NCI-H2029 (cell line): ENCODE measurements around the gene RHBDD1.

ENCODE experiments used
- DNase-seq: peaks from one replicate; lab custom pipeline; 2025; lab: John Stamatoyannopoulos, UW

Gene RHBDD1

GRCh38 chr2:226984750-226985582 lies 149.1 kb downstream of the RHBDD1 start:
- peak; percentile 7 for DNase-seq

GRCh38 chr2:226985583-226985946 lies 149.7 kb downstream of the RHBDD1 start:
- DNase-seq, result no peak

GRCh38 chr2:226991663-226992062 lies 155.8 kb downstream of the RHBDD1 start:
- DNase-seq, result no peak

- no peak for DNase-seq
Observed at GRCh38 chr2:226993171-226993570, 157.3 kb downstream of the RHBDD1 start.

GRCh38 chr2:226994775-226995174 lies 158.9 kb downstream of the RHBDD1 start:
- DNase-seq, result no peak

- peak; percentile 74 for DNase-seq
Observed at GRCh38 chr2:226995625-226996041, 159.8 kb downstream of the RHBDD1 start.

- DNase-seq, result no peak
Observed at GRCh38 chr2:226999661-227000060, 163.8 kb downstream of the RHBDD1 start.

- no peak for DNase-seq
Observed at GRCh38 chr2:227000123-227000522, 164.3 kb downstream of the RHBDD1 start.

GRCh38 chr2:227004482-227004881 lies 168.6 kb downstream of the RHBDD1 start:
- no peak for DNase-seq

- DNase-seq, result no peak
Observed at GRCh38 chr2:227006189-227006897, 170.5 kb downstream of the RHBDD1 start.

- DNase-seq, result no peak
Observed at GRCh38 chr2:227007148-227007547, 171.3 kb downstream of the RHBDD1 start.

GRCh38 chr2:227007940-227008339 lies 172.1 kb downstream of the RHBDD1 start:
- no peak for DNase-seq

GRCh38 chr2:227010433-227010832 lies 174.6 kb downstream of the RHBDD1 start:
- no peak for DNase-seq

GRCh38 chr2:227013330-227013729 lies 177.5 kb downstream of the RHBDD1 start:
- DNase-seq, result no peak

- no peak for DNase-seq
Observed at GRCh38 chr2:227013881-227014280, 178.0 kb downstream of the RHBDD1 start.

GRCh38 chr2:227016894-227017293 lies 181.0 kb downstream of the RHBDD1 start:
- no peak for DNase-seq

GRCh38 chr2:227020416-227020815 lies 184.6 kb downstream of the RHBDD1 start:
- no peak for DNase-seq

- DNase-seq, result no peak
Observed at GRCh38 chr2:227022608-227023007, 186.8 kb downstream of the RHBDD1 start.

GRCh38 chr2:227025510-227025909 lies 189.7 kb downstream of the RHBDD1 start:
- no peak for DNase-seq

- no peak for DNase-seq
Observed at GRCh38 chr2:227029426-227030105, 193.7 kb downstream of the RHBDD1 start.

GRCh38 chr2:227030789-227031188 lies 194.9 kb downstream of the RHBDD1 start:
- no peak for DNase-seq

GRCh38 chr2:227031379-227031778 lies 195.5 kb downstream of the RHBDD1 start:
- no peak for DNase-seq
